Activated CD4-positive, alpha-beta T cell treated with anti-CD3 and anti-CD28 coated beads, Interleukin-2, Interleukin-4, amounts not matched to agents 100 ng/mL and 50 ng/mL, durations not matched to agents 16 hours and 8 hours (primary cell): ENCODE data around the gene TIRAP.

Experiments used
- DNase-seq: peaks from one replicate; pipeline ENCODE4 v3.0.0-alpha.2; 2020; ENCODE audit warnings: low spot score

TIRAP gene

DNA sequence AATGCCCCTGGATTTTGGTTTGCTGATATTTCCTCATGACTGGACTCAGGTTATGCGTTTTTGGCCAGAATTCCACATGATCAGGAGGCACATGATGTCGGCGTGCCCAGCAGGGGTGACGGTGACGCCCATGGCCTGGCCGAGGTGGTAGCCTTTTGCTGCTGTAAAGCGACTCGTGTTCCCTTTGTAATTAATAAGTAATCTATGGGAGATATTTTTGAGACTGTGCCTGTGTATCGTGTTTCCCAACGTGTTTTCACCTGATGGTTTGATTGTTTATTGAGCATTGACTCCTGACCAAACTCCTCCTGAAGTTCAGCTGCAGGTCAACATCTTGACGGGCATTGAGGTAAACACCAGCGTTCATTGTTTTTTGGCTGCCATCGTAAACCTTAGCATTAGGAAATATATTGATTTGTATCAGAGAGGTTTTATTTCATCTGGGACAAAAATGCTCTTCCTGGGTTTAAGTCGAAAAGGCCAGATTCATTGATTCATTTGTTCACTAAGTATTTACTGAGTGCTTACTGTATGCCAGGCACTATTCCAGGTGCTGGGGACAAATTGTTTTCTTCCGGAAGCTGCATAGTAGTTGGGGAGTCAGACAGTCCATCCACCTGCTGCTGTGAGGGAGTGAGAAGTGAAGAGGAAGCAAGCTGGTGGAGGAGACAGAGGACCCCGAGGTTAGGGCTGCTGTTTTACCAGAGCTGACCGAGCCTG lies 44.5 kb downstream of the TIRAP start:
- no peak for DNase-seq

DNA sequence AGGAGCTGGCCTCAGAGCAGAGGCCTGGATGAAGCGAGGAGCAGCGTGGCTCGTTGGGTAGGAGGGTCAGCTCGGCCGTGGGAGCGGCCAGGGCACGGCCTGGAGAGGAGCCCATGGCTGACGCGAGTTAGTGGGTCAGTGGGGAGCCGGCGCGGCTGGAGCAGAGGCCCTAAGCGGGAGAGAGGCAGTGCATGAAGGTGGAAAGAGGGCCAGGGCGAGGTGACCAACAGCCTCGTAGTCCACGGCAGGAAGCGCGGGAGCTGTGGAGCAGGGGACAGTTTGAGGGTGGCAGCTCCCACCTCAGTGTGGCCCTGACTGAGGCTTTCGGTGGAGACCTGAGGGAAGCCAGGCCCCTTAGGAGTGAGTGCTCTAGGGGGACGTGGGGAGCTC lies 45.1 kb downstream of the TIRAP start:
- DNase-seq, result no peak

DNA sequence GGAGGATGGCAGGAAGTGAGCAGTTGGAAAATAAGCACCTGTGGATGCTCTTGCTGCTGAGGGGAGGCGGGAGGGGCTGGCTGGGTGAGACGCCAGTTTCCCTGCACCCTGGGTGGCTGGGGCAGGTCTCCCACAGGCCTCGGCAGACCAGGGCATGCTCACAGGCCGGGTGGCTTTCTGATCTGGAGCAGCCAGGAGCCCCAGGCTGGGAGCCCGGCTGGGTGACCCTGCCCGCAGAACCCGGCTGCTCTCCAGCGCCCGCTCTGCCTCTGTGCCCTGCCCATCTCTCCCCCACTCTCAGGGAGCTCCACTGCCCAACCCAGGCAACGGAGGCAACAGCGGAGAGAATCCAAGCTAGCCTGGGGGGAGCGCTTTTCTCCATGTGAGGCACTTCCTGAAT lies 45.6 kb downstream of the TIRAP start:
- DNase-seq, result no peak

DNA sequence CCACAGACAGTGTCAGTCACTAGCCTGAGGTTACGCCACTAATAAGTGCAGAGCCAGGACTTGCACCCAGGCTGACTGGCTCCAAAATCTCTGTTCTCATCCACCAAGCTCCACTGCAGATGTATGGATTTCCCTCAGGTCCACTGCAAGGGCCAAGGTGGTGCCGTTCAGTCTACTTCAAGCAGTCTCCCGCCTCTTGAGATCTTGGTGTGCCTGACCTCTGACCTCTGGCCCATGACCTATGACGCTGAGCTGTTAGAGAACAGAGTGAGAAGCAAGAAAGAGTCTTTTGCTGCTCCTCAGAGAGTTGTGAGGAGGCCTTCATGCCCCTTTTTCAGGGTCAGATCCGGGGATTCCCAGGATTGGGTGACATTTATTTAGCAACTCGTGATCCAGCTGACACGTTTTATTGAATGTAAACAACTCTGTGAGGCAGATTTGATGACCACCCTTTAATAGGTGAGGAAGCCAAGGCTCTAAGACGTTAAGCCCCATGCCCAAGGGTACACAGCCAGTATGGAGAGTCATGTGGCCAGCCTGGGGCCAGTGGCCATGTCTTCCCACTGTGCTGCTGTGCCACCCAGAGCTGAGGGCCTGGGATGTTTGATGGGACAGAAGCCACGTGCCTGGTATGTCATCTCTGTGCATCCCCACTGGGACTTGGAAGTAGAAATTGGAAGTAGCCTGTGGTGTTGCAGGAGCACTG lies 46.2 kb downstream of the TIRAP start:
- no peak for DNase-seq

DNA sequence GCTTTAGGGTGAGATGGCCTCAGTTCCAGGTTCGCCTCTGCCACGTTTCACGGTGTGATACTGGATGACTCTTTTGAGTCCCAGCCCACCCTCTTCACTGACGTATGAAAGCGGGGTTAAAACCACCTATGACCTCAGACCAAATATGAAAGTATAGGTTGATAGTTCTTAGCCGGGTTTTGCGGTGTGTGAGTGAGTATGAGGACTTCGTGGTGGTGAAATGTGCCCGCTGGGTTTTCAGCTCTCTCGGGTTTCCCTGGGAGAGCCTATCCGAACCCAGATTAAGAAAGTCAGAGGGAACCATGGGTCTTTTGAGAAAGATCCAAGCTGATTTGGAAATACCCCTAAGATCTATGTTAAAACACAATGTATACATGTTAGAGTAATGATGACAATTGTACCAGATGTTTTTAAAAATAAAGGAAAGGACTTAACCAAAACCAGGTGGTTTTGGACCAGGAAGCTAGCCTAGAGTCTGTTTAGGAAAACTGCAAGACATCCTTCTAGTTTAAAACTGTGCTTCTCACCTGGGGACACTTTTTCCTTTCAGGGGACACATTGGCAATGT lies 46.8 kb downstream of the TIRAP start:
- DNase-seq, result no peak

DNA sequence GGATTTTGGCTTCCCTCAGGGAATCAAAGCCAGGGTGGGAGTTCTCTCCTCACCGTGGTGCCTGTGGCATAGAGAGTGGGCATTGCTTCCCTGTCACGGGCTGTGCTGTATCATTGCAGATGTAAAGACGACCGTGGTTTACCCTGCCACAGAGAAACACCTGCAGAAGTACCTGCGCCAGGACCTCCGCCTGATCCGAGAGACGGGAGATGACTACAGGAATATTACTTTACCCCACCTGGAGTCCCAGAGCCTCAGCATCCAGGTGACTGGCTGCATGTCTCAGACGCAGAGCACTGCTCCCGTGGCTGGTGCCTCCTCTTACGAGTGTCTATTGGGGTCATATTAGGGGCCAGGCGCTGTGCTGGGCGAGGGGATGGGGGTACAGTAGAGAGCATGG lies 48.4 kb downstream of the TIRAP start:
- no peak for DNase-seq

DNA sequence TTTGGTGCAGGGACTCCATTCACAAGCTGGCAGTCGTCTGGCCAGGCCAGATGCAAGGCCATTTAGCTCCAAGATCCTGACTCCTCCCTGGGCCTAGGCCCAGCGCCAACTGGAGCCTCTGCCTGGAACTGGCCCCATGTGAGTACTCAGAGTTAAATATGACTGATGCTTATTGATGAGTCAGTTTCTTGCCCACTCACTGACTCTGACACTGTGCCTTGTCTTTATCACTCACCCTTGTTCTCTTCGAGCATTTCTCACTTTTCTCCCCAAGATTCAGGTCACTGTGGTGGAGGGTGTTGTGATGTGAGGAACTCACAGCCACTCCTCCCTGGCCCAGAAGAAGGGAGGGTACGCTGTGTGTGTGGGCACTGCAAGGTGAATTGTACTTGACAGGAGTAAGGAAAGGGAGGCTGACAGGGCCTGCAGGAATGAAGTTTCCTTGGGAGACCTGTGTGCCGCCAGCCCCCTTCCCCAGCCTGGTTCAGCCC lies 49.4 kb downstream of the TIRAP start:
- DNase-seq, result no peak

DNA sequence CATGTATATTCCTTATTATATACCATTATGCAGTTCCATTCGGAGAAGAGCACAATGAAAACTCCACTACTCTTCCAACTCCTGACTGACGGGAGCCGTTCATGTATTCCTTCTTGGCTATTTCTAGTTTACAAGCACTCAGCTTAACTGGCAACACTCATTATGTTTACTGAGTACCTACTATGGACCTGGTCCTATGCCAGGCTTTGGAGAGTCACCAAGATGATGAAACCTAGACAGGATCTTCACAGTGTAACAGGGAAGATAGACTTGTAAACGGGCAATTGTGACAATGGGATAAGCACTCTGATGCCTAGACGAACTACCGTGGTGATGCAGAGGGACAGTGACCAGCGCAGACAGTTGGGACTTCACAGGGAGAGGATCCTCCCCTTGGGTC lies 50.2 kb downstream of the TIRAP start:
- no peak for DNase-seq

DNA sequence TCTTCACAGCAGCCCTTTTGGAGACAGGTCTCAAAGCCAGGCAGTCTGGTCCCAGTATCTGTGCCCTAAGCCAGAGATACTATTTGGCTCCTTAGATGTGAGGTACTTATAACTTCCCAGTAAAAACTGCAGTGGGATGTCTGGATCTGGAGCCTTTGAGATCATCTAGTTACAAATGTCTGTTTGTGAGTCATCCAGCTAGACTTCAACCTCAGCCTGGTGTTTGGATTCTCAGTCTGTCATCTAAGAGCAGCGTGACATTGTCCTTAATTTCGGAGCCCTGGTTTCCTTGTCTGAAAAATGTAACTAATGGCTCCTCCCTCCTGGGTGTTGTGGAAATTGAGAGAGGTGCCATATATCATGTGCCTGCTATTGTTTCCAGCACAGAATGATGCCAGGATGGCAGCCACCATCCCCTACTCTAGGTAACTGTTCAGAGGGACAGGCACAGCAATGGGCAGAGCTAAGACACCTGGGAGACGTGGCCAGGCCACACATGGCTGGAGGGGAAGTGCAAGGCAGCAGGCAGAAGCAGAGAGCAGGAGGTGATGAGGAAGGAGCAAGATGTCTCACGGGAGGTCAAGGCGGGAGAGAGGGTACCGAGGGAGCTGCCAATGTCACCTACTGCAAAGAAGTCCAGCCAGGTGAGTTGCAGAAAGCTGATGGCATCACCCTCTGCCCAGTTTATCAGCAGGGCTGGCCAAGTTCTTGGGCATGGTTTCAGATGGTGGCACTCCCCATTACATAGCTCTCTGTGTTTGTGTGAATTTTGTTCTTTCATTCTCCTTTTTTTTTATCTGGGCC lies 52.0 kb downstream of the TIRAP start:
- no peak for DNase-seq

DNA sequence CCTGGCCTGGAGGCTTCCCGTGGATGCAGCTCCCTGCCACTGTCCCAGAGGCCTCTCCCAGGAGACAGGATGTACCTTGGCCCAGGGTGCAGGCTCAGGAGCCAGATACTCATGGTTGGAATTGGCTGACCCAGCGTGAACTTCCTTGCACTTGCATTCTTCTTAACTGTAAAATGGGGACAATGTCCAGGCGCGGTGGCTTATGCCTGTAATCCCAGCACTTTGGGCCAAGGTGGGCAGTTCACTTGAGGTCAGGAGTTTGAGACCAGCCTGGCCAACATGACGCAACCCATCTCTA lies 52.5 kb downstream of the TIRAP start:
- DNase-seq, result no peak

DNA sequence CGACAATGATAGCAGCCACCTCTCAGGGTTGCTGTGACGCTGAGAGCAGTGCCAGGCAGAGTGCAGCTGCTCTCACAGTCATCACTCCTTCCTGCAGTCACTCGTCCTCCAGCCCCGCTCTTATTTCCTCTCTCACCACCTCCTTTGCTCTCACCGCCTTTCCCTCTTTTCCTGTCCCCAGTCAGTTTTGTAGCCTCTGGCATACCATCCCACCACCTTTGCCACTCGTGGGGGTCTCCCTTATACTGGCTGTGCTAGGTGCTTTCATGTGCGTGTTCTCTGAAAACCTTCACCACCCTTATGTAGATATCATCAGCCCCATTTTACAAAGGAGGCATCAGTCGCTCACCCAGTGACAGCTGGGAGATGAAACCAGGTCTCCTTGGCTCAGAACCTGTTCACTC lies 53.2 kb downstream of the TIRAP start:
- DNase-seq, result no peak

DNA sequence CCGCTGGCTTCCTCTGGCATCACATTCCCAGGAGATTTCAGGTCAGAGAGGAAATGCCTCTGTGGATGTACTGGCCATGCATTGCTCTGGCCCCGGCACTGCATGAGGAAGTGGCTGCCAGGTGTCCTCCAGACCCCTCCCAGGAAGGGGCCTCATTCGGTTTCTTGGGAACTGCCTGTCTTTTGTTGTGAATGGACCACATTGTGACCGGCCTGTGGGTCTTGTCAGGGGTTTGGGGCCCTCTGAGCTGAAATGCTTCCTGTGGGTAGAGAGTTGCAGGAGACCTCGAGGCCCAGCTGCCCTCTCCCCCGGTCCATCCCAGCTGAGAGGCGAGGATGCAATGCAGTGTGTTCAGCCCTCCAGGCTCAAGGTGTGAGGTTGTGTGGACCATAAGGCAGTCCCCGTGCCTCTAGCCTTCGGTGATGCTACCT lies 53.8 kb downstream of the TIRAP start:
- no peak for DNase-seq

DNA sequence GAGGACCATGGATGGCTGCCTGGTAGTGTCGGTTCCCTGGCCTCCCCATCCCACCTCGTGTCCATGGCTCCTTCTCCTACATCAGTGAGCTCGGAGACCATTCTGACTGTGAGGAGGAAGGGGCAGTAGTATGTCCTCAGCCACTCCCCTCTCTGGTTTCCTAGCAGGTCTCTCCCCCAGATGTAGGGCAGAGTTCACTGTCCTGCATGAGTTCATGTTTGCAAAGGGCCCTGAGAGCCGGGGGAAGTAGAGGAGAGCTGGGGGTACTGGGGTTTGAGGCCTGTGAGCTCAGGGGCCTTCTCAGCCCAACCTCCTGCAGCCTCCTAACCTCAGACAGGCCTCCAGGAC lies 54.2 kb downstream of the TIRAP start:
- no peak for DNase-seq

DNA sequence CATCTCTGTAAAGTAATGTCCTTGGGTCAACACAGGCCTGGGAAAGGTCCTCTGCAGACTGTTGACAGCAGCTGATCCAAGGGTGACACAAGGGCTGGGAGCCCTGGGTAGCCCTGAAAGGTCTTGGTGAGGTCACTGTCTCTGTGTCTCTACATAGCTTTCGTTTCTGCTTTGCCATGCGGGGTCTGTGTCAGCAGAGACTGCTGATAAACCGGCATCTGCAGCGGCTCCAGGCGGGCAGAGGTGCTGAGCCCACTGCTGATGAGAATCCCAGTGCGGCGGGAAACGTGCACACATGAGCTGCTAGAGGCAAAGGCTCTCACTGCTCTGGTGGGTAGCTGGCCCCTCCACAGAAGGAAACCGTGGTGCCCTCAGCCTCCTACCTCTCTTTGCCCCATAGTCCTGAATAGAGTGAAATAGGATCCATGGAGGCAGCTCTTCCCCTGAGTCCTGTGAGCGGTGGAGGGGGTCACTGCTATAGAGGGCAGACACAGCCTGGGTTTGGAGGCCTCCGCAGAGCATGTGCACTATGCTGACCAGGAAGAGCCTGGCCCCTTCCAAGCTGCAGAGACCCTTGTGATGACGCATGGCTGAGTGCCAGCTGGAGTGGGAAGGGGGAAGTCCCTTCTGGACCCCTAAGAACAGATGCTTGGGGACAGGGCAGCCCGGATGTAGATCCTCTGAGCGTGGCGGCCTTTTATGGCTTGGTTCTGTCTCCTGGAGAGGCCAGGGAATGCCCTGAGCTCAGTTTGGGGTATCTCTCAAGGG lies 54.8 kb downstream of the TIRAP start:
- DNase-seq, result no peak

DNA sequence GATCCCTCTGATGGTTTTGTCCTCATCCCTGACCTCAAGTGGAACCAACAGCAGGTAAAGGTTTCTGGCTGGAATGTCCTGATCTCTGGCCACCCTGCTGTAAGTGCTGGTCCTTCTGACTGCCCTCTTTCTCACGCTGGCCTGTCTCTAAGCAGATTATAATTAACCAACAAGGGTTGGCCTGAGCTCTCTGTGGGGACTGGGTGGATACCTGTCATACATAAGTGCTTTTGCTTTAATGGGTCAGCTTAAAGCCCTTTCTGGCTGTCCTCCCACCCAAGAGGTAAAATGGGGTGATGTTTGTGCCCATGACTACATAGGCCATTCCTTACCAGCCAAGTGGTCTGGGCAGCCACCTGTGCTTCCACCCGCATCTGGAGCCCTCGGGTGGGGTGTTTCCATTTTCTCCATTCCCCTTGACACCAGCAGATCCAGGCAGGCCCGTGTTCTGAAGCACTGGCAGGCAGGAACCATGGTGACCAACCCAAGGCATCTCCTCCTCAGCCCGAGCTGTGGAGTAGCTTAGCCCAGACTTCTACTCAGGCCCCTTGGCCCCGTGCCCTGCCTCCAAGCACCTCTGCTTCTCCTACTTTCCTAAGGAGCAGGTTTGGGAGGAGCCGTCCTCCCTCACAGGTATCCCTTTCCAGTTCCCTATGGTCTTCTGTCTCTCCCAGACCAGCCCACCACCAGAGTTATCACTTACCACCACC lies 55.6 kb downstream of the TIRAP start:
- no peak for DNase-seq

DNA sequence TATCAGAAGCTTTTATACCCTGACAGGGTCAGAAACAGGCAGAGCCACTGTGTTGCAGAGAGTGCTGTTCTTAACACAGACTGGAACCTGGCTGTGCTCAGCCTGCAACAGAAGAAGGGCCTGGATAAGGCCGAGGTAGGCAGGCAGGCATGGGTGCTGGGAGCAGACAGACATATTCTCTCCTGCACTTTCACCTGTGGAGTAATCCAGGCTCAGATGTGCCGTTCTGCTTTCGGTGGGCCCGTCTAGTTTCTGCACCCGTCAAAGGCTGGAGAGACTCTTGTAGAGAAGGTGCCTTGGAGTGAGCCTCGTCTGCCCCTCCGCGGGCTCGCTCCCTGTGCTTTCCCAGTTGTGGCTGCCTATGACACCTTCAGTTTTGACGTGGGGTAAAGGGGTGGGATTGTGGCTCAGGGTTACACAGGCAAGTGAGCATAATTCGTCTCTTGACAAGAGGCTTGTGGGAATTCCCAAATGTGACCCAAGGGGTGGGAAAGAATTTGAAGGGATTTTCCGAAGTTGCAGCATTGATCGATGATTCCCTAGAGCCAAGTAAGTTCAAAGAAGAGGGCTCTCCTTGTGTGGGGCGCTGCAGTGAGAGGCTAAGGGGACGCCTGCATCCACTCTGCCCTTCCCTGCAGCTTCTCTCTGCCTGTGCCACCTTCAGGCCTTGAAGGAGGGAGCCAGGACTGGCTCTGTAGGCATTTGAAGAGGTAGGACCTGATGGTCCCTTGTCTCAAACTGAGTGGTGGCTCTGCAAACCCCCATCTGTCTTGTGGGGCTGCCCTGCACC lies 56.4 kb downstream of the TIRAP start:
- no peak for DNase-seq

DNA sequence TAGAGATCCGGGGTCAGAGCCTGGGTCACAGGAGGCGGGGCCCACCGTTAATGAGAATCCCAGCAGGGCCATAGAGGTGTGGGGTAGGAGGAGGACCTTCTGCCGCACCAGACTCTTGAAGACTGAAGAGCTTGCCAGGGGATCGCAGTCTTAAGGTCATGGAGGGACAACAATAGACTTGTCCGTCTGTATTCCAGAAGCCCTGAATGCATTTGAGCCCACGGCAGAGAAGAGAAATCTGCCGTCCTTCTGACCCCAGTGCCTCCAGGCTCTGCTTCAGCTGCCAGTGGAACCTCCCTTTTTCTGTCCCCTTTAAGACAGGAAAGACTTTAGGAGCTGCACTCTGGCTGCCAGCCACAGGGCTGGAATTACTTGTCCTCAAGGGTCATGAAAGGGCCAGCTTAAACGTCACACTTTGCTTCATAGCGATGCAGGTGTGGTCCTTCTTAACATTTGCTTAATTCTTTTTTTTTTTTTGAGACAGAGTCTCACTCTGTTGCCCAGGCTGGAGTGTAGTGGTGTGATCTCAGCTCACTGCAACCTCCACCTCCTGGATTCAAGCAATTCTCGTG lies 57.1 kb downstream of the TIRAP start:
- DNase-seq, result no peak

DNA sequence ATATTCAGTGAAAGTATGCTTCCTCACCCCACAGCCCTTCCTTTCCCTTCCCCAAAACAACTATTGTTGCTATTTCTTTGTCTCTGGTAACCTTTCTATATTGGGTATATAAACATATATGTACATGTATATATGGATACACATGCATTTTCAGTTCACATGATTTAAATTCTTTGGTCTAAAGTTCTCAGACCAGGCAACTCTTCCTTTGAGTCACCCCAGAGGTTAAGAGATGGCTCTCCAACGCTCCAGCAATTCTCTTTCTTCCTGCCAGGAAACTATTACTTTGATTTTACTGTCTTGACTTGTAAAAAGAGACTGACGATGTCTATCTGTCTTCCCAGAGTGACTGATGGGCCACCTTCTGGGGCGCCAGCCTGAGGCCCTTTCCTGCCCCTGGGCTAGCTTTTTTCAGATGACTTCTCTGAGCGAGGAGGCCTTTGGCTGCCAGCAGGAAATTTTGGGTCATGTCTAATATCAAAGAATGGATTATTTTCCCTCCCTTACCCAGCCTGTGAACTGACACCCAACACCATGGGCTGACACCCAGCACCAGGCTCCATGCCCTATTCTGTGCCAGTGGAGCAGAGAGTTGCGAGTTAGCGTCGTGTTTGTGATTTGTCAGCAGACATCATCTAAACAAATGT lies 58.2 kb downstream of the TIRAP start:
- DNase-seq, result no peak

DNA sequence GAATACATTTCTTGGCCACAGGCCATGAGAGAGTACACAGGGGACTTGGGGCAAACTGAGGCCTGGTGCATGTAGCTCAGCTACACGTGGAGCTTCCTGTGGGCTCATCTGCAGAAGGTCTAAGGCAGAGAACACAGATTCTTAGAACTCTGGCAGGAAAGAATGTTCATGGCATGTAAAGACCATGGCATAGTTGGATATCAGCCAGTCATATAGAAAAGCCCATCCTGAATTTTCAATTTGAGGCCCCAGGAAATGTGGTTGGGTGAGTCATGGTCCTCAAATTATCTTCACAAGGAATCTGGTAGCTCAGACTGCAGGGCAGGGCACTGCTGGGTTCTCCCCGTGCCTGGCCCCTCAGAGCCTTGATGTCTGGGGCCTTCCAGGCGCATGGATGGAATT lies 58.9 kb downstream of the TIRAP start:
- DNase-seq, result no peak

DNA sequence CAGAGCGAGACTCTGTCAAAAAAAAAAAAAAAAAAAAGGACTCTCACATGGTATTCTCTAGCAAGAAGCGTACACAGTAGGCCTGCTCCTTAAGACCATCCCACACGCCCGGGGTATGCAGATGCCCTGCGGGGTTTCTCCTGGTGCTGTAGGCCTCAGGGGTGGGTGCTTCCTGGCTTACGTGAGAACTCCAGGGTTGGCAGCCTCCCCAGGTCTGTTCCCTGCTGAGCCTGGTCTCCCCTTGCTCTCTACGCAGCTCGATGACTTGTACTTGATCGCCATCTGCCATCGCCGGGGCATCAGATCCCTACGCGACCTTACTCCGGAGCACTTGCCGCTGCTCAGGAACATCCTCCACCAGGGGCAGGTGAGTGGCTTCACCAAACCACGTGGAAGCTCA lies 60.2 kb downstream of the TIRAP start:
- no peak for DNase-seq
